CD4-positive, alpha-beta T cell treated with Interleukin-17A for 1 hour (primary cell): Measurements from ENCODE around the gene SMAD1.

ENCODE experiments used
- DNase-seq: peaks from one replicate; pipeline ENCODE4 v3.0.0-alpha.2; 2020

The SMAD1 gene

DNA sequence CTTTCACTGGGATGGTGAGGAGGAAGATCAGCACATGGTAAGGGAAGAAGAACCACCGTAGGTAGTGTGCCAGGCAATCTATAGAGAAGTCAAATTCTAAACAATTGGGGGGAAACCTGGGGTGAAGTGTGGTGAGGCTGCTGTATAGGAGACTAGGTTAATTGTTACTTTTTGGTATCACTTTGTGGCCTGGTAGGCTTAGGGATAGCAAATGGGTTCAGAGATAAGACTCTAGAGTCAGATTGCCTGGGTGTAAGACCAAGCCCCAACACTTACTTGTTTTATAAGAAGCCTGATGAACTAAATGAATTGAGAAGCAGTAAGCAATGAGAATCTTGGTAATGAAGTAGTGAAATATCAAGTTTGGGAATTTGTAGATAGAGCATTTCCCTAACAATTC lies 8.7 kb downstream of the SMAD1 start:
- DNase-seq = no peak

- DNase-seq = no peak
These were observed 9.1 kb downstream of the SMAD1 start for GRCh38 chr4:145490796-145491195.

DNA sequence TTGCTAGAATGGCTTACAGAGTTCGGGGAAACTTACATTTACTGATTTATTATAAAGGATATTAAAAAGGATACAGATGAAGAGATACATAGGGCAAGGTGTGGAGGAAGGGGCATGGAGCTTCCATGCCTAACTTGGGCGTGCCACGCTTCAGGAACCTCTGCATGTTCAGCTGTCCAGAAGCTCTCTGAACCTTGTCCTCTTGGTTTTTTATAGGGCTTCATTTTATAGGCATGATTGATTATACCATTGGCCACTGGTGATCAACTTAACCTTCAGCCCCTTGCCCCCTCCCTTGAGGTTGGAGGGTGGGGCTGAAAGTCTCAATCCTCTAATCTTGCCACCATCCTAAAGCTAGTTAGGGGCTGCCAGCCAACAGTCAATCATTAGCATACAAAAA lies 10.7 kb downstream of the SMAD1 start:
- no peak for DNase-seq

GRCh38 chr4:145493166-145493565 lies 11.5 kb downstream of the SMAD1 start:
- no peak for DNase-seq

DNA sequence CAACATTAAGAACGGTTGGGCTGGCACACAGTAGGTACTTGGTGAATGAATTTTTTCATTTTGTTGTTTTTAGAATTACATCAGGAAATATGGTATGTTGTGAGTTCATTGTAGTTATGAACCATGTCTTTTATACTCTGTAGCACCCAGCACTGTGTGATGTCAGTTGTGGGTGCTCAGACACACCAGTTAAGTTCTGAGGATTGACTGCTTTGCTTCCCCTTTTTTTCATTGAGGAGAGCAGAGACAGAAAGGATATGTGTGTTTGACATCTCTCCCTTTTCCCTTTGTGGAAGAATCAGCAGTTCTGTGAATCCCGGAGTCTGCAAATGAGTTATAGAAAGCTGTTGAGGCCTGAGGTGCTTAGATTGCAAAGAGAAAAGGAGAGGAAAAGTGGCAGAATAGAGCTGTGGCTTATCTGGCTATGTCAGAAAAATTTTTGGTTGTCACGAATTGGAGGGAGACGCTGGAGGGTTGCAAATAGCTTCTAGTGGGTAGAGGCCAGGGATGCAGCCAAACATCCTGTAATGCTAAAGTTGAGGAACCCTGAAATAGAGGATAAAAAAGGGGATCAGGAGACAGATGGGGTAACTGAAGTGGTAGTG lies 13.1 kb downstream of the SMAD1 start:
- no peak for DNase-seq

DNA sequence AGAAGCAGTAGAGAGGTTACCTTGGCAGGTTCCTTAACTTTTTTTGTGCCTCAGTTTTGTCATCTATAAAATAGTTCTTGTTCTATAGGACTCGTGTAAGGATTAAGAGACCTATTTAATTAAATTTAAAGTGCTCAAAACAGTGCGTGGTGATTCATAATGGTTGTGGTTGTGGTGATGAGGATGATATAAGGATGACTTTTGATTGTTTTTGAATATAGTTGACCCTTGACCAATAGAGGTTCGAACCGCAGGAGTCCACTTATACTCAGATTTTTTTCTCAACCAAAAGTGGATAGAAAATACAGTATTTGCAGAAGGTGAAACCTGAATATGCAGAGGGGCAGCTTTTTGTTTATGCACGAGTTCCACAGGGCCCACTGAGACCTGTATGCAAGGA lies 14.6 kb downstream of the SMAD1 start:
- DNase-seq = no peak

DNA sequence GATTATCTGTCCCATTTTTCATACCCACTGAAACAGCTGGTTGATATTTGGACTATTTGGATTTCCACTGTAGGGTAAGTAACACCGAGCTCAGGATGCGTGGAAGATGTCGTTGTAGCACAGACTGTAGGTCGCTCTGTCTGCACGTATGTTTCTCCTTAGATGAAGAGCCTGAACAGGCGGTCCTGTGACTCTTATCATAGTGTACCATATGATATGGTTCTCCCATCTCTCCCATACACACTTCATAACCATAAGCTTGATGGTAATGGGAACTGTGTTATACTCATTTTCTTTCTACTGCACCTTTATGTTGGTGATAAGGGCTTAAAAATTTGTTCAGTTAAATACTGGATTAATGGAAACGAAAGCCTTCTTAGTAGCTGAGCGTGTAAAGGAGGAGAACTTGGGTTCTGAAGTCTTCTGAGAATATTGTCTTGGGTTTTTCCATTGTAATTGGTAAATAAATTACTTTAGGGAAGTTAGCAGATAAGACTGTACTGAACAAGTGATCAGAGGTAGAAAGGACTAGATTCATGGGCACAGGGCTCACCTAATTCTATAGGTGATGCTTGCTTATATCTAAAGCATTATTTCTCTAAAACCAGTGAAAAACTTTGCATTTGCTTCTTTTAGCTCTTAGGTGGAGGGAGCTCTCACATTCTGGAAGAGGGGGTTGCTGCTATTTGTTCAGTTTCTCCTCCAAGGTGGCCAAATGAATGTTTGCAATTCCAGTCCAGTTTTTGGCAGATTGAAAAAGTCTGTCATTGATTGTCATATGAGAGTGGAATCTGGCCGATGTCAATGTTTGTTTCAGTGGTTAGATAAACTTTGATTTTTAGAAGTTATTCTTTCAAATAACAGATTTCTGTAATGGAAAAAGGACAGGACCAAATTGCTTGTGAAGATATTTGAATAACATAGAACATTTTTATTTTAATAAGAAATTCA lies 15.8 kb downstream of the SMAD1 start:
- DNase-seq = no peak

- DNase-seq = no peak
These were observed 16.8 kb downstream of the SMAD1 start for GRCh38 chr4:145498430-145498829.

DNA sequence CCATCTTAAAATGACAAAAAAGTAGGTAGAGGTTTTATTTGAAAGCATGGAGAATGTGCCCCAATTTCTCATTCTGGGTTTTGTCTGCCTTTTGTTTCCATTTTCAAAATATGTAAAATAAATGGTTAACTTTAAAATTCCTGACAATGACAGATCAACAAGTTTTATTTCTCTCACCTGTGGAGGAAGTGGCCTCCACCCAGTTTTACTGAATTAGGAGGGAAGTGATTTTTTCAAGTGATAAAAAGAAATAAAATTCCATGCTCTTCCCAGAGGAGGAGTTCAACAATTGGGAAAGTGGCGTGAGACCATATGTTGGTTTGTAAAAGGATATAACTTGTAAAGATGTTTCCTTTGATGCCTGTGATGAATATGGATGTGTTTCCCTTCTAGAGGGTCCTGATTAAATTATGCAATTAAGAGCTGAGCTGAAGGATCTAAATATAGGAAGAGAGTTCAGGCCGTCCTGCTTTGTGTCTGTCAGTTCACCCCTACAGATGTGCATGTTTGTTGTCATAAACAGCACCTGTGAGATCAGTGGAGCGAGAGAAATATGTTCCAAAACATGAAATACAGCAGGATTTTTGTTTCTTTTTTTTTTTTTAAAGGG lies 19.5 kb downstream of the SMAD1 start:
- no peak for DNase-seq

GRCh38 chr4:145502809-145503208 lies 21.2 kb downstream of the SMAD1 start:
- no peak for DNase-seq

DNA sequence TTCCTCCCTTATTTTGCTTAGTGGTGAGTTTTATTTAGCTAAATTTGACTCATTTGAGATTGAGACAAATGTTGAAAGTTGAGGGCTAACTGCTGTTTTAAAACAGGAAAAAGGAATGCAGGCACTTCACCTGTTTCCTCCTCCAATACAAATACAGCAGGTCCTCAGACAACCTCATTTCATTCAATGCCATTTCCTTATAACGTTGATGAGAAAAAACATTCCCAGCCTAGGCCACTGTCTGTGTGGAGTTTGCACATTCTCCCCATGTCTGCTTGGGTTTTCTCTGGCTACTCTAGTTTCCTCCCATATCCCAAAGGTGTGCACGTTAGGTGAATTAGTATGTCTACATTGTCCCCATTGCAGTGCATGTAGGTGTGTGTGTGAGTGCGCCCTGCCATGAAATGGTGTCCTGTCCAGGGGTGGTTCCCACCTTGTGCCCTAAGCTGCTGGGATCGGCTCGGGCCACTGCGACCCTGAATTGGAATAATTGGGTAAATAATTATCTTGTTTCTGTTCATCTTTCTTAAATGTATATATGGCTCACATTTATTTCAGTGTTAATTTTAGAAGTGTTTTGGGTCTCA lies 21.9 kb downstream of the SMAD1 start:
- DNase-seq = no peak

DNA sequence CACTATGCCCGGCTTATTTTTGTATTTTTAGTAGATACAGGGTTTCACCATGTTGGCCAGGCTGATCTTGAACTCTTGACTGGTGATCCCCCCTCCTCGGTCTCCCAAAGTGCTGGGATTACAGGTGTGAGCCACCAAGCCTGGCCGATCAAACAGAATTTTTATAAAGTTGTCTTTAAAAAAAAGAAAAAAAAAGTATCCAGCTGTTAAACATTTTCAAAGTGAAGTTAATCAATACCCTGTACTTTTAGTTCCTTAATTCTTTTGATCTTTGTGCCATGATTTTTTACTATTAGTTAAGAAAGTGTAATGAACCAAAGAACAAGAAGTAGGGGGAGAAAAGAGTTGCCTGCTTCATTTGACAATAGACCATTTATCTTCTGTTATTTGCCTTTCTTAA lies 24.3 kb downstream of the SMAD1 start:
- DNase-seq = no peak

GRCh38 chr4:145507636-145508035 lies 26.0 kb downstream of the SMAD1 start:
- no peak for DNase-seq

GRCh38 chr4:145511913-145512522 lies 30.4 kb downstream of the SMAD1 start:
- no peak for DNase-seq

- DNase-seq = no peak
These were observed 31.5 kb downstream of the SMAD1 start for GRCh38 chr4:145513020-145513621.

- DNase-seq = no peak
These were observed 38.5 kb downstream of the SMAD1 start for GRCh38 chr4:145520172-145520571.

DNA sequence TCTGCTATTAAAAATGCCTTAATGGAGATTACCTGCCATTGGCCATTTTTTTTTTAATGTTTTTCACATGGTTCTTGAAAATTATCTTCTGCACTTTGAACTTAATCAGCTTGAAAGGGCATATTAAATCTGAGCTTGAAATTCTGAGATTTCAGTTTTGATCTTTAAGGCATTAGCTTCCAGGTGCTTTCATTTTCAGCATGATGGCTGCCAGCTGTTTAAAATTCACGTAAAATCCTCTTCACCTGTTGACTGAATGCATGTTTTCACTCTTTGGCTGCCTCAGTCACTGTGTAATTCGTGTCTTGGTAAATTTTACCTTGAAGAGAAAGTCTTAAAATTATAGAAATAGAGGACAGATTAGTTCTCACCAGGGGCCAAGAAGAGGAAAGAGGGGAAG lies 39.6 kb downstream of the SMAD1 start:
- no peak for DNase-seq

- no peak for DNase-seq
These were observed 41.5 kb downstream of the SMAD1 start for GRCh38 chr4:145523117-145523516.

GRCh38 chr4:145524552-145524951 lies 42.9 kb downstream of the SMAD1 start:
- no peak for DNase-seq

DNA sequence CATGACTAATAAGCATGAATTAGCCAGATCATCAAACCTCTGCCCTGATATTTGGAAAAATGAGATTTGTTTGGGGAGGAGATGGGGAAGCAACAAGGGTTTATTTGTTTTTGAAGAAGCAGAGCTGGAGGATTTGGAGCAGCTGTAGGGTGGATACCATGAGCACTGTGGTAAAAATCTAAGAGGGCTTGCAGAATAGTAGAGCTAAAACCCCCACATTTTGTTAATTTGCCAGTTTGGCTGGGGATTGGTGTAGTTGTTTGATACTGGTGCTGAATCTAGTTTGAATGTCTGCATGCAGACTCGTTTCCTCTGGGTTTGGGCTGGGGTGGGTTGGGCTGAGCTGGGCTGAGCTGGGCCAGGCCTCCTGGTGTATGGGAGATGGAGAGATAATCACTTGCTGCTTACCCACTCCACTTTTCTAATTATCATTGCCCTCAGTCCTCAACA lies 43.7 kb downstream of the SMAD1 start:
- no peak for DNase-seq

DNA sequence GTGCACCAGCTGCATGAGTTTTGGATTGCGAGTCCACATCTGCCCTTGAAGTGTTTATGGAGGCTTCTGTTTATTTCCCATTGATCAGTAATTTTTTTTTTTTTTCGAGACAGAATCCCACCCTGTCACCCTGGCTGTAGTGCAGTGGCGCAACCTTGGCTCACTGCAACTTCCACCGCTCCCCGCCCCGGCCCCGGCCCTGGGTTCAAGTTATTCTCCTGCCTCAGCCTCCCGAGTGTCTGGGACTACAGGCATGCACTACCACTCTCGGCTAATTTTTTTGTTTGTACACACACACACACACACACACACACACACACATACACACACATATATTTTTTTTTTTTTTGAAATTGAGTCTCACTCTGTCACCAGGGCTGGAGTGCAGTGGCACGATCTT lies 46.1 kb downstream of the SMAD1 start:
- DNase-seq = no peak

- DNase-seq = no peak
These were observed 46.9 kb downstream of the SMAD1 start for GRCh38 chr4:145528601-145529000.

- no peak for DNase-seq
These were observed 48.5 kb downstream of the SMAD1 start for GRCh38 chr4:145530189-145530588.
